GM23248 (cell line): ENCODE results near the gene SCG5.

ENCODE experiments used
- EZH2 ChIP-seq: fragments of 200-600 bp; sonication (generic); IDR thresholded peaks from 2 replicates; pipeline ENCODE4 v1.6.1; 2018; ENCODE audit warnings: antibody characterized with exemption, mild to moderate bottlenecking; ENCODE audit not compliant: insufficient read depth, poor library complexity, severe bottlenecking
- EZH2phosphoT487 ChIP-seq: fragments of 200-600 bp; sonication (generic); IDR thresholded peaks from 2 replicates; pipeline ENCODE4 v1.6.1; 2018; ENCODE audit warnings: antibody characterized with exemption, moderate library complexity, mild to moderate bottlenecking, low read depth; ENCODE audit not compliant: insufficient read depth

- TF ChIP-seq EZH2 (no peak), EZH2phosphoT487 (no peak)
Observed at GRCh38 chr15:32729700-32730395, 88.3 kb downstream of the SCG5 start.
